ENCODE results near the gene SRRM3.
A peak's percentile ranks its signal among the peaks of the same experiment; 100 is the strongest.
"Not testable (repeated sequence)": the region's sequence is repeated elsewhere in the genome, so short reads cannot be mapped to it uniquely, and the experiment has no call there.

The SRRM3 gene

DNA sequence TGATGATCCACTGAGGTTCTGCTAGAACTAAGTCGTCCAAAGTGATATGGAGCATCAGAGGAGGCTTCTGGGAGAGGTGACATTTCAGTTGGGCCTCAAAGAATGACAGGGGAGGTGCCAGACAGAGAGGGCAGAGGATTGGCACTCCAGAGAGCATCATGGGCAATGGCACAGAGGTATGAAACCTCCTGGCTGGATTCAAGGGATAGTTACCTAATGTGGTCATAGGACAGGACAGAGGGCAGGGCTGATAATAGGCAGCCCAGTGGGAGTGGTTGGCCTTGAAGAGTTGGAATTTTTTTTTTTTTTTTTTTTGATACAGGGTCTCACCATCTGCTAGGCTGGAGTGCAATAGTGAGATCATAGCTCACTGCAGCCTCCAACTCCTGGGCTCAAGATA lies 7.6 kb downstream of the SRRM3 start:
- H3K4me3 ChIP-seq (ENCODE audit: control insufficient read depth, low read depth, low read length), result no peak overlapping the region
- DNase-seq (ENCODE audit: low read depth), result no peak
- TF ChIP-seq CTCF (IDR thresholded peaks at IDR 0.05; ENCODE audit: control insufficient read depth, insufficient read depth, low read depth, low read length, missing control alignments), result no peak

- no peak for TF ChIP-seq CTCF (IDR thresholded peaks at IDR 0.05; ENCODE audit: control insufficient read depth, insufficient read depth, low read depth, low read length, missing control alignments)
- no peak for DNase-seq (ENCODE audit: low read depth)
- no peak overlapping the region for H3K4me3 ChIP-seq (ENCODE audit: control insufficient read depth, low read depth, low read length)
Measured at GRCh38 chr7:76211216-76211615, 9.5 kb downstream of the SRRM3 start.

- not testable (repeated sequence) for DNase-seq (ENCODE audit: low read depth)
Measured at GRCh38 chr7:76215349-76215748, 13.7 kb downstream of the SRRM3 start.

DNA sequence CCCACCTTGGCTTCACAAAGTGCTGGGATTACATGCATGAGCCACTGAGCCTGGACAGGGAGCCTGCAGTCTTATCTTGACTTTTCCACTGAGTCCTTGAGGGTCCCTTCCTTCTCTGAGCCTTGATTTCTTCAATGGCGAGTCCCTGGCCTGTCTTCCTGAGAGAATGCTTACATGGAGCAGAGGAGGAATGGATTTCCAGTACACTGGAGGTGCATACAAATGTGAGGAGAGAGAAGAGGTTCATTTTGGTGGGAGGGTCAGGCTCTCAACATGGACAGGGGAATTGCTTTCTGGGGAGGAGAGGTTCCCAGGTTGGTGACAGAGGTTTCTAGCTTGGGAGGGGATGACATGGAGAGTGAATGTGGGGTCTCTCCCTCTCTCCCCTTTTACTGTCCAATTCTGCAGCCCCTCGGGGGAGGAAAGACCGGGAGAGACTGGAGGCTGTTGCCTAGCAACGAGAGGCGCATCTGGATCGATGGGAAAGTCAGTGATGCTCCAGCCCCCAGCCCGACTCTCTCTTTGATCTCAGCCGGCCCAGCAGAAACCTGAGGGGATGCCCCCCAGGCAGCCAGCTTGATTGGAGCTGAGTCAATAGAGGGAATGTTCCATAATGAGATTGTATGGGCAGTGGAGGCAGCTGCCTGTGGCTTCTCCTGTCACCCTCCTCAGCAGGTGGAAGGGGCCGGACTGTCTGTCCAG lies 14.8 kb downstream of the SRRM3 start:
- no peak overlapping the region for H3K4me3 ChIP-seq (ENCODE audit: control insufficient read depth, low read depth, low read length)
- DNase-seq (ENCODE audit: low read depth), result no peak
- TF ChIP-seq CTCF (IDR thresholded peaks at IDR 0.05; ENCODE audit: control insufficient read depth, insufficient read depth, low read depth, low read length, missing control alignments), result no peak

More at GRCh38 chr7:76215349-76215748, 13.7 kb downstream of the SRRM3 start:
- H3K4me3 ChIP-seq (ENCODE audit: control insufficient read depth, low read depth, low read length), result not testable (repeated sequence)

DNA sequence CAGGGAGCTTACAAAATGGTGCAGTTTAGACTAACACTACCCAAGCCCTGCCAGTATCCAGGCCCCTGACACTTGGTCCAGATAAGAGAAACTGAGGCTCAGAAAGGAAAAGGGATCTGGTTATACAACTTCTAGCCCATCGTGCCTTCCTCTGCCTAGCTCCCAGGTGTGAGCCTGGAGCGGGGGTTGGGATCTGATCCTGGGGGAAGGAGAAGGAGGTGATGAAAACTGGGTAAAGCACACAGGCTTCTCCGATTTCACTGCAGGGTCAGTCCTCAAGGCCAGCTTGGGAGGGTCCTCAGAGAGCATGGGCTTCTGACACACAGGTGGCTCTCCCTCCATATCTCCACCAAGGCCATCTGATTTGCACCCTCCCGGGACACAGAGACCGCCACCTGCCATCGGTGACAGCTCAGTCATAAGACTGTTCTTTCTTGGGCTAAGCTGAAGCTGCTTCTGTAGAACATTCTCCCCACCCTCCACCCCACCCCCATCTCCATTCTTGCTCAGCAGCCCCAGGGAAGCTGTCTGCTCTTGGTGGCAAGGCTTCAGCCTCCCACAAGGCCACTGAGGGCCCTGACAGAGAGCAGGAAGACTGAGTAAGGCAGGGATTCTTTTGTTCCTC lies 16.4 kb downstream of the SRRM3 start:
- DNase-seq (ENCODE audit: low read depth), result no peak
- no peak overlapping the region for H3K4me3 ChIP-seq (ENCODE audit: control insufficient read depth, low read depth, low read length)
- TF ChIP-seq CTCF (IDR thresholded peaks at IDR 0.05; ENCODE audit: control insufficient read depth, insufficient read depth, low read depth, low read length, missing control alignments), result no peak

DNA sequence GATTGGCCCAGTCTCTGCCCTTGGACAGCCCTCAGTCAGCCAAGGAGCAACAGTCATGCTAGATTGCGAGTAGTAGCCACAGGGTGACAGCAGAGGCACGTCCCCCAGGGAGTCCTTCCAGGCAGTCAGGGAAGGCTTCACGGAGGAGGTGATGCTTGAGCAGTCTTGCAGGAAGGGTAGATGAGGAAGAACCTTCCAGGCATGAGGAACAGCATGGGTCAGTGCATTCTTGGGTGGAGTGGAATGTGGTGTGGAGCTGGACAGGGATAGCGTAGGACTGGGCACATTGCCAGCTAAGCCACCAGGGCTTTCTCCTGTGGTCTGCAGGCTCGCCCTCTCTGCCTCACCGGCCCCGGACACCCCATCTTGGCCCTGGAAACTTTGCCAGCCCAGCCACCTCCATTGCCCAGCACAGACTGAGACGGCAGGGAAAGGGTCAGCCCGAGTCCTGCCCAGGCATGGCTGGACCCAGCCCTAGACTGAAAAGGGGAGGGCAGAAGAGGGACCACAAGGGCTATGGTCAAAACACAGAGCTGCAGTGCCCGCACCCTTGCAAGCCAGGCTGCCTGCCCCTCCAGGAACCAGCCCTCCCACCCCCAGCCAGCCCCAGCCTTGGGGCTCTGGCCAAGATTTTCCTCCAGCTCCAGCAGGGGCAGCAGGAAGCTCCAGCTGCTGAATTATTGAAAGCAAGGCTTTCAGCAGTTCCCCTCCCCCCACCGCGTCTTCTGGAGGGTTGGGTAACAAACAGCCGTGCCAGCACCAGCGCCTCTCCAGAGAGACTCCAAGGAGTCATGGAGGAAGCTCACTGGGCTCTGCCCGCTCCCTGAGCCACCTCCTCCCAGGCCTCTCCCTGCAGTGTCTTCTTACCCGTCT lies 18.7 kb downstream of the SRRM3 start:
- TF ChIP-seq CTCF (IDR thresholded peaks at IDR 0.05; ENCODE audit: control insufficient read depth, insufficient read depth, low read depth, low read length, missing control alignments), result peak; percentile 6
- DNase-seq (ENCODE audit: low read depth), result no peak
- no peak overlapping the region for H3K4me3 ChIP-seq (ENCODE audit: control insufficient read depth, low read depth, low read length)

- DNase-seq (ENCODE audit: low read depth), result no peak
- TF ChIP-seq CTCF (IDR thresholded peaks at IDR 0.05; ENCODE audit: control insufficient read depth, insufficient read depth, low read depth, low read length, missing control alignments), result no peak
- H3K4me3 ChIP-seq (ENCODE audit: control insufficient read depth, low read depth, low read length), result no peak overlapping the region
Measured at GRCh38 chr7:76222333-76222732, 20.6 kb downstream of the SRRM3 start.

Measured in AG09309 (cell line).